Stomach (tissue), 9 donors: ENCODE data around the gene TMEM187. TPM values are rescaled to one million over a fixed set of nuclear protein-coding genes. Genes with fewer than 3 reads are reported as not detected.

Source experiments
- DNase-seq, 2 donors: peaks; one replicate each; pipeline versions ENCODE4 v3.0.0 to v3.0.0-alpha.2; 2013 to 2019
- H3K27ac ChIP-seq, 5 donors: fragments of 200-600 bp in 4 of 5; sonication (generic) in 4 of 5; one replicate each; pipeline ENCODE4 v1.5.1; 2013 to 2019; ENCODE audit warnings: mild to moderate bottlenecking in 1 of 5, moderate library complexity in 1 of 5
- H3K27me3 ChIP-seq, 3 donors: fragments of 200-600 bp; sonication (generic); one replicate each; pipeline ENCODE4 v1.5.1; 2017 to 2019; ENCODE audit warnings: mixed run types in 1 of 3
- H3K36me3 ChIP-seq, 4 donors: fragments of 200-600 bp; sonication (generic); 1 replicate in 3 of 4; 2 replicates in 1 of 4; pipeline ENCODE4 v1.5.1; 2016 to 2019
- H3K4me1 ChIP-seq, 4 donors: fragments of 200-600 bp; sonication (generic); one replicate each; pipeline ENCODE4 v1.5.1; 2016 to 2019
- H3K4me3 ChIP-seq, 4 donors: fragments of 200-600 bp; sonication (generic) in 3 of 4; one replicate each; pipeline ENCODE4 v1.5.1; 2016 to 2019; ENCODE audit warnings: mild to moderate bottlenecking in 1 of 4
- H3K9me3 ChIP-seq, 4 donors: fragments of 200-600 bp; sonication (generic); one replicate each; pipeline ENCODE4 v1.5.1; 2016 to 2019
- EP300 ChIP-seq: sonication (generic); formaldehyde crosslinking; IDR thresholded peaks from one replicate; pipeline ENCODE4 v1.6.1; 2017; ENCODE audit warnings: antibody characterized with exemption
- POLR2A ChIP-seq, 4 donors: fragments of 450-650 bp; IDR thresholded peaks; one replicate each; pipeline ENCODE4 v1.6.1; 2016; ENCODE audit warnings: antibody characterized with exemption in 4 of 4, control low read depth in 2 of 4, mild to moderate bottlenecking in 1 of 4, moderate library complexity in 1 of 4
- POLR2AphosphoS5 ChIP-seq, 3 donors: sonication (generic); formaldehyde crosslinking; IDR thresholded peaks; one replicate each; pipeline ENCODE4 v1.6.1; 2016; ENCODE audit warnings: antibody characterized with exemption in 3 of 3
- WGBS, 5 donors: extraction: QIAGEN DNeasy Blood & Tissue Kit in 3 of 5; methylation state at CpG; one replicate each; pipeline versions ENCODE4 v1.1.5 to v1.1.7; 2013 to 2018; 5-methylcytosine and 5-hydroxymethylcytosine counted together
- intact Hi-C: fragments of 100-400 bp; cut with DNase I; formaldehyde crosslinking; loops from one replicate; pipeline ENCODE4 v1.15.1; 2023; ENCODE audit warnings: low total_unique reads
- polyA plus RNA-seq, 3 donors: library from polyadenylated mRNA; stranded (reverse); fragments of 200-250 nt; gene quantifications; one replicate each; pipeline ENCODE4 v1.2.3, GENCODE V29; 2013
- total RNA-seq, 5 donors: library from RNA; depleted of rRNA; stranded (reverse); fragments of >200 nt; gene quantifications; one replicate each; pipeline versions ENCODE4 v1.1.0 to v1.2.3, GENCODE V29; 2014 to 2016
- TF ChIP-seq, protein P1 (sequence below), 7 experiments: fragments of 450-650 bp in 4 of 7; fragments of 200-600 bp in 3 of 7; sonication (generic) in 3 of 7; IDR thresholded peaks; one replicate each; pipeline ENCODE4 v1.5.1; 2016 to 2019; ENCODE audit warnings: antibody characterized with exemption in 7 of 7, control low read depth in 2 of 7, mild to moderate bottlenecking in 1 of 7
- donor health status: healthy with polysubstance abuse.
- donor health status: Bipolar disorder and iron deficiency.
- donor health status: healthy.

TMEM187 gene
- total and polyA plus RNA-seq, 8 donors: 0.89 to 16.2 (median 4.6) TPM; not detected in 1

DNA sequence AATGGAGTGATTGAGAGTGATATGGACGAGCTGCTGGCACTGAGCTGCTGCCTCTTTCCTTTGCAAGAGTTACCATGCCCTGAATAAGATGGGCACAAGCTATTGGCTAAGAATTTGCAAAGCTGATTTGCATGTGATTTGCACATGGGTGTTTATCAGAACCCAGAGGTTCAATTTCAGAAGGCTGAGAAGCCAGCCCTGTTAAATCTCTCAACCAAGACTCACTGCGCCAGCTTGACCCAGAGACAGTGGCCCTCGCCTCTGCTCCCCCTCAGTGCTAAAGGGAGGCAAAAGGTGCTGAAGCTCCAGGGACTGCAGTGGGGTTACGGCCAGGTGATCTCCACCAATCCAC, 47.2 kb upstream of the TMEM187 start:
- intact Hi-C loops: no loop called here
- Histone ChIP-seq H3K4me1 (peaks cover 7 to 71% (median 62%) of the 10 kb centered on the region in 4 donors), H3K36me3 (peaks cover under 1 to 12% (median 7%) of the 10 kb centered on the region in 4 donors), H3K4me3 (peak overlapping the region; percentile 32 to 59 (median 56)), H3K27ac (peak overlapping the region in 4 of 5 donors; percentile 95 to 98 (median 96)), H3K9me3 (no peaks in the 10 kb centered on the region), H3K27me3 (peaks cover 0 to 17% (median 0%) of the 10 kb centered on the region in 3 donors)
- TF ChIP-seq, protein P1, sequence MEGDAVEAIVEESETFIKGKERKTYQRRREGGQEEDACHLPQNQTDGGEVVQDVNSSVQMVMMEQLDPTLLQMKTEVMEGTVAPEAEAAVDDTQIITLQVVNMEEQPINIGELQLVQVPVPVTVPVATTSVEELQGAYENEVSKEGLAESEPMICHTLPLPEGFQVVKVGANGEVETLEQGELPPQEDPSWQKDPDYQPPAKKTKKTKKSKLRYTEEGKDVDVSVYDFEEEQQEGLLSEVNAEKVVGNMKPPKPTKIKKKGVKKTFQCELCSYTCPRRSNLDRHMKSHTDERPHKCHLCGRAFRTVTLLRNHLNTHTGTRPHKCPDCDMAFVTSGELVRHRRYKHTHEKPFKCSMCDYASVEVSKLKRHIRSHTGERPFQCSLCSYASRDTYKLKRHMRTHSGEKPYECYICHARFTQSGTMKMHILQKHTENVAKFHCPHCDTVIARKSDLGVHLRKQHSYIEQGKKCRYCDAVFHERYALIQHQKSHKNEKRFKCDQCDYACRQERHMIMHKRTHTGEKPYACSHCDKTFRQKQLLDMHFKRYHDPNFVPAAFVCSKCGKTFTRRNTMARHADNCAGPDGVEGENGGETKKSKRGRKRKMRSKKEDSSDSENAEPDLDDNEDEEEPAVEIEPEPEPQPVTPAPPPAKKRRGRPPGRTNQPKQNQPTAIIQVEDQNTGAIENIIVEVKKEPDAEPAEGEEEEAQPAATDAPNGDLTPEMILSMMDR (IDR thresholded peaks at IDR 0.05): no peak
- no peak for DNase-seq
- 58 to 80% (median 75%) methylated on average over 3 to 4 of the region's 4 CpGs for WGBS, 5 donors

DNA sequence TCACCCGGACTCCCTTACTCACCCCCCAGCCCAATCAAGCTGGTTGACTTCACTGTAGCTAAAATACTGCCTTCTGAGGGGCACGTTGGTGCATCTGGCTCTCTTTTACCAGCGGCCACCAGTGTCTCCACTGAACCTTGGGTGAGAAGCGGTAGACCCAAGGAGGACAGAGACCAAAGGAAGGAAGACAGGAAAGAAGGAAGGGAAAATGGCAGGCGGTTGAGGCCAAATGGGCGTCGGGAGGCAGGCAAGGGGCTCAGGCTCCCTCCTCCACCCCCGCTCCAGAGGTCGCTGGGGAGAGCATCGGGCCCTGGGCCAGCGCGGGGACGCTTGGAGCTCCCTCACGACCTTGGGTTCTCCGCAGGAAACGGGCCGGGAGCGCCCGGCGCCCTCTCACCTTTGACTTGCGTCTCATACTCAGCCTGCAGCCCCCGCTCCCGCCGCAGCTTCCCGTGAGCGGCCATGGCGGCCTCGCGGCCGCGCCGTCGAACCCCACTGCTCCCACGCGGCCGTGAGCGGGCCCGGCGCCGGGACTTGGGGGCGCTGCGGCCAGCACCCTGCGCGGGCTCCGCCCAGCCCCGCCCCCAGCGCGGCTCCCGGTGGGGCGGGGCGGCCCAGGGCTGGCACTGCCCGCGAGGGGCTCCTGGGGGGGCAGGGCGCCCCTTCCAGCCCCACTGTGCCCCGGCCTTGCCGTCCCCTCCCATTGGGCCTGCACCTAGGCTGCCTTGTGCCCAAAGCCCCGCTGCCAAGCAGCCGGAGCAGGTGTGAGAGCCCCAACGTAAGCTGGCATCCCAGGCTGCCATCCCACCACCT, 46.6 kb upstream of the TMEM187 start, which contains the start of gene ARHGAP4:
ARHGAP4 (minus strand) TSS at position 526 of the 813 bp plus-strand sequence; CDS start at position 464, 62 bp downstream.
- peak in 1 of 2 donors; percentile 48 for DNase-seq
- WGBS, 5 donors: 15 to 57% (median 42%) methylated on average over 3 to 46 of the region's 59 CpGs
- intact Hi-C loops: no loop called here

DNA sequence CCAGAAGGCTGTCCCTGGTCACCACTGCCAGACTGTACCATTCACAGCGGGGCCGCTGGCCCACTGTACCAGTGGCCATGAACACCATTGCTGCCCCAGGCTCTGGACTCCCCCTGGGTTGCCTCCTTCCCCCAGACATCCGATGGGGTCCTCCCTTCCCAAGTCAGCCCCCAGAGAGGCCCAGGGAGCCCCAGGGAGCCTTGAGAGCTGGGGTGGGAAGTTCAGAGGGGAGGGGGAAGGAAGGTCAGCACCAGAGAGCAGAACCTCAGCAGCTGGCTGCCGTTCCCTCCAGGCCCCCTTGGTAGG, 46.0 kb upstream of the TMEM187 start:
- no peak for DNase-seq
- H3K4me3 ChIP-seq: peak overlapping the region; percentile 32 to 59 (median 56)
- peaks cover 0 to 15% (median 0%) of the 10 kb centered on the region in 3 donors for H3K27me3 ChIP-seq
- peaks cover 4 to 24% (median 18%) of the 10 kb centered on the region in 4 donors for H3K36me3 ChIP-seq
- H3K27ac ChIP-seq: peak overlapping the region; percentile 95 to 98 (median 96)
- TF ChIP-seq EP300 (no peak), POLR2A (IDR thresholded peaks at IDR 0.05) (no peak), POLR2AphosphoS5 (IDR thresholded peaks at IDR 0.05) (no peak)
- TF ChIP-seq, protein P1 (IDR thresholded peaks at IDR 0.05): no peak
- intact Hi-C loops: no loop called here
- peaks cover 7 to 67% (median 58%) of the 10 kb centered on the region in 4 donors for H3K4me1 ChIP-seq
- WGBS, 5 donors: 20 to 50% (median 30%) methylated on average over 1 to 4 of the region's 4 CpGs; no CpG with 5 or more reads in 1 of the 5 donors
- no peaks in the 10 kb centered on the region for H3K9me3 ChIP-seq

More for the DNA sequence above, 46.6 kb upstream of the TMEM187 start, which contains the start of gene ARHGAP4:
- peak within 1 kb of the TSS; percentile 95 to 98 (median 96) for H3K27ac ChIP-seq
- H3K4me1 ChIP-seq: peaks cover 7 to 72% (median 61%) of the 10 kb centered on the region in 4 donors
- peaks cover 4 to 18% (median 13%) of the 10 kb centered on the region in 4 donors for H3K36me3 ChIP-seq
- TF ChIP-seq EP300 (no peak), POLR2A (IDR thresholded peaks at IDR 0.05) (no peak), POLR2AphosphoS5 (IDR thresholded peaks at IDR 0.05) (no peak)
- TF ChIP-seq, protein P1 (IDR thresholded peaks at IDR 0.05): no peak
- H3K4me3 ChIP-seq: peak within 1 kb of the TSS; percentile 45 to 59 (median 56)
- H3K9me3 ChIP-seq: no peaks in the 10 kb centered on the region
- H3K27me3 ChIP-seq: peaks cover 0 to 17% (median 0%) of the 10 kb centered on the region in 3 donors

DNA sequence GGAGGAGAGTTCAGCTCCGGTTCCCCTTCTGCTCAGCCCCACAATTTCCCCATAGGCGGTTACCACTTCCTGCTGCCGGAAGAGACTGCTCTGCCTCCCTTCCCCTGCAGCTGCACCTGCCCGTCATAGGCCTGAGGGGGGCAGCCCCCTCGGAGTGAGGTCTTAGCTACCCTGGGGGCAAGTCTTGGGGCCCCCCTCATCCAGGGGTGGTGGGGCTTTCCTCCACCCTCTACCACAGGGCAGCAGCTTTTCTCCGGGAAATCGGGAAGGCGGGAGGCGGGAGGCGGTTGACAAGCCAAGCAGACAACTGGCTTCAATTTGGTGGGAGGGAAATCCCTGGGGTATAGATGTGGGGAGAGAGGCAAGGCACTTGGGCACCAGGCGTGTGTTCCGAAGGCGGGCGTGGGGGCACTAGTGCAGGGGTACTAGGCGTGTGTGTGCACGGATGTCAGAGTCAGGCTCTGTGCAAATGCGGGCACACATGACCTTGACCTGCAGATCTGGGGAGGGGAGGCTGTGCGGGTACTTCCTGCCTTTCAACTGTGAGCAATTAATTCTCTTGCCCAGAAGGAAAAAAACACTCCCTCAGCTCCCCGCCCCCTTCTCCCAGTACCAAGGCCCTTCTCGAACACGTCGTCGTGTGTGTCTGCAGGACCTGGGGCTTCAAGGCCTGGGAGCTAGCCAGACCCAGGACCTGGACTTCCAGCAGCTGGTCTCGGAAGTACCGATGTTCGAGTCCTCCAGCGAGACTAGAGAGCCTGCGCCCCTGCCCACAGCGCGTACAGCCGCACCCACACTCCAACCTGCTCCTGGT, 45.5 kb upstream of the TMEM187 start:
- WGBS, 5 donors: 4 to 44% (median 24%) methylated on average over 24 to 31 of the region's 31 CpGs; no CpG with 5 or more reads in 1 of the 5 donors

More for the DNA sequence above, 45.5 kb upstream of the TMEM187 start:
- Histone ChIP-seq H3K4me3 (peak overlapping the region; percentile 45 to 59 (median 56)), H3K27ac (peak overlapping the region; percentile 95 to 98 (median 96)), H3K27me3 (peaks cover 0 to 9% (median 0%) of the 10 kb centered on the region in 3 donors), H3K9me3 (no peaks in the 10 kb centered on the region), H3K36me3 (peaks cover 4 to 29% (median 24%) of the 10 kb centered on the region in 4 donors), H3K4me1 (peaks cover 7 to 65% (median 52%) of the 10 kb centered on the region in 4 donors)
- DNase-seq: peak; percentile 57 to 87
- TF ChIP-seq POLR2AphosphoS5 (IDR thresholded peaks at IDR 0.05) (peak in 1 of 3 donors; percentile 45), EP300 (no peak)
- intact Hi-C loops: no loop called here
